HepG2 (cell line): ENCODE results near the gene DNAJC5. TPM values are rescaled to one million over a fixed set of nuclear protein-coding genes. Genes with fewer than 3 reads are reported as not detected.

Source experiments
- CREM ChIP-seq, 2 experiments: sonication (generic) in 1 of 2; formaldehyde crosslinking in 1 of 2; IDR thresholded peaks; 2 replicates each; pipeline versions ENCODE4 v1.4.0 to v1.6.1; 2016 to 2020; ENCODE audit warnings: antibody characterized with exemption in 1 of 2, mild to moderate bottlenecking in 1 of 2, missing genetic modification reagents in 1 of 2
- DDIT3 ChIP-seq: sonication (generic); formaldehyde crosslinking; IDR thresholded peaks from 2 replicates; pipeline ENCODE4 v1.4.0; 2020; ENCODE audit warnings: mild to moderate bottlenecking, missing genetic modification reagents
- FOXA1 ChIP-seq, 2 experiments: fragments of 450-650 bp in 1 of 2; sonication (generic) in 1 of 2; formaldehyde crosslinking in 1 of 2; IDR thresholded peaks; 2 replicates each; pipeline versions ENCODE4 v1.4.0 to v1.6.1; 2016 to 2020; ENCODE audit warnings: missing genetic modification reagents in 1 of 2
- FOXK1 ChIP-seq: sonication (generic); formaldehyde crosslinking; IDR thresholded peaks from 2 replicates; pipeline ENCODE4 v1.4.0; 2020; ENCODE audit warnings: low read depth, missing genetic modification reagents, borderline replicate concordance
- FUBP1 ChIP-seq: sonication (generic); formaldehyde crosslinking; IDR thresholded peaks from 2 replicates; pipeline ENCODE4 v1.5.1; 2020; ENCODE audit warnings: missing genetic modification reagents, mild to moderate bottlenecking, borderline replicate concordance
- HDAC2 ChIP-seq: sonication (generic); formaldehyde crosslinking; IDR thresholded peaks from 2 replicates; pipeline ENCODE4 v1.4.0; 2020; ENCODE audit warnings: missing genetic modification reagents
- HOXA9 ChIP-seq: sonication (generic); formaldehyde crosslinking; IDR thresholded peaks from 2 replicates; pipeline ENCODE4 v1.8.1; 2022; ENCODE audit warnings: missing genetic modification reagents, mild to moderate bottlenecking, moderate library complexity, borderline replicate concordance
- JDP2 ChIP-seq: sonication (generic); formaldehyde crosslinking; IDR thresholded peaks from 2 replicates; pipeline ENCODE4 v1.8.1; 2022; ENCODE audit warnings: missing genetic modification reagents, borderline replicate concordance
- MAZ ChIP-seq, 2 experiments: sonication (generic) in 1 of 2; formaldehyde crosslinking in 1 of 2; IDR thresholded peaks; 2 replicates each; pipeline versions ENCODE4 v1.5.0 to v1.6.1; 2012 to 2020; ENCODE audit warnings: low read depth in 2 of 2, mild to moderate bottlenecking in 2 of 2, borderline replicate concordance in 1 of 2, improper control_type of control experiment in 1 of 2, low read length in 1 of 2, missing genetic modification reagents in 1 of 2, moderate library complexity in 1 of 2
- MTA3 ChIP-seq: sonication (generic); formaldehyde crosslinking; IDR thresholded peaks from 2 replicates; pipeline ENCODE4 v1.4.0; 2020; ENCODE audit warnings: missing genetic modification reagents
- NR2F6 ChIP-seq, 2 experiments: IDR thresholded peaks; 2 replicates each; pipeline ENCODE4 v1.6.1; 2016; ENCODE audit warnings: antibody characterized with exemption in 1 of 2, mild to moderate bottlenecking in 1 of 2
- PRPF4 ChIP-seq: fragments of 200-400 bp; formaldehyde crosslinking; IDR thresholded peaks from 2 replicates; pipeline ENCODE4 v1.6.1; 2016; ENCODE audit warnings: low read length, low read depth; ENCODE audit not compliant: poor library complexity, severe bottlenecking
- SMAD1 ChIP-seq: sonication (generic); formaldehyde crosslinking; IDR thresholded peaks from 2 replicates; pipeline ENCODE4 v1.4.0; 2020; ENCODE audit warnings: missing genetic modification reagents, low read depth, mild to moderate bottlenecking, borderline replicate concordance
- SRY ChIP-seq: sonication (generic); formaldehyde crosslinking; IDR thresholded peaks from 2 replicates; pipeline ENCODE4 v1.8.0; 2022; ENCODE audit warnings: mild to moderate bottlenecking, missing genetic modification reagents
- YY1 ChIP-seq: IDR thresholded peaks from 2 replicates; pipeline ENCODE4 v1.6.1; 2011; ENCODE audit warnings: low read length, low read depth, moderate library complexity, mild to moderate bottlenecking; ENCODE audit not compliant: insufficient read depth, insufficient replicate concordance
- ZBTB25 ChIP-seq: IDR thresholded peaks from 2 replicates; pipeline ENCODE4 v1.6.1; 2018; ENCODE audit warnings: missing genetic modification reagents
- ZBTB42 ChIP-seq: sonication (generic); formaldehyde crosslinking; IDR thresholded peaks from 2 replicates; pipeline ENCODE4 v1.5.0; 2020; ENCODE audit warnings: mild to moderate bottlenecking, missing genetic modification reagents
- ZNF224 ChIP-seq: sonication (generic); formaldehyde crosslinking; IDR thresholded peaks from 2 replicates; pipeline ENCODE4 v1.5.0; 2020; ENCODE audit warnings: mild to moderate bottlenecking, missing genetic modification reagents
- ZNF30 ChIP-seq: sonication (generic); formaldehyde crosslinking; IDR thresholded peaks from 2 replicates; pipeline ENCODE4 v1.5.0; 2020; ENCODE audit warnings: mild to moderate bottlenecking, missing genetic modification reagents
- ZNF432 ChIP-seq: sonication (generic); formaldehyde crosslinking; IDR thresholded peaks from 2 replicates; pipeline ENCODE4 v1.5.0; 2020; ENCODE audit warnings: missing genetic modification reagents, mild to moderate bottlenecking, borderline replicate concordance
- polyA plus RNA-seq, 8 experiments: library from polyadenylated mRNA; depleted of rRNA in 3 of 8; stranded (reverse) in 7 of 8; unstranded in 1 of 8; fragments of >200 nt; fragmentation: Illumina TruSeq in 4 of 8; extraction: Trizol in 4 of 8; gene quantifications; 2 replicates each; pipeline versions ENCODE4 v1.2.1 to v1.2.3, GENCODE V29; 2011 to 2016; ENCODE audit warnings: low read depth in 4 of 8, missing spikeins in 1 of 8, mixed read lengths in 1 of 8; ENCODE audit not compliant: insufficient read depth in 1 of 8
- total RNA-seq, 5 experiments: library from RNA; depleted of rRNA; stranded (reverse); fragments of >200 nt; fragmentation: Illumina TruSeq; extraction: Trizol; gene quantifications; 2 replicates each; pipeline ENCODE4 v1.2.3, GENCODE V29; 2016; ENCODE audit warnings: low read depth in 1 of 5

Gene DNAJC5
- total and polyA plus RNA-seq, 2 of the 13 experiments (the other 11 are each of a cell fraction or from before 2014, with no cell fraction given), result 42.8 to 64.5 TPM

- TF ChIP-seq CREM (IDR thresholded peaks at IDR 0.05) (peak; percentile 99), CREM (CRISPR knock-in tag; IDR thresholded peaks at IDR 0.05) (peak; percentile 86), MTA3 (CRISPR knock-in tag) (no peak), ZNF30 (peak; percentile 34; the same call in 1 of the 2 replicates), FUBP1 (no peak), NR2F6 (IDR thresholded peaks at IDR 0.05) (peak; percentile 52; the same call in 1 of the 2 replicates), NR2F6 (CRISPR knock-in tag; IDR thresholded peaks at IDR 0.05) (peak; percentile 89), JDP2 (CRISPR knock-in tag) (peak; percentile 10; the same call in 1 of the 2 replicates), YY1 (peak; percentile 75), ZBTB42 (CRISPR knock-in tag) (no peak; the same call in none of the 2 replicates), MAZ (IDR thresholded peaks at IDR 0.05; ENCODE audit: borderline replicate concordance, low read depth, low read length) (peak; percentile 77), MAZ (CRISPR knock-in tag; IDR thresholded peaks at IDR 0.05; ENCODE audit: low read depth) (peak; percentile 98), FOXA1 (IDR thresholded peaks at IDR 0.05) (no peak), FOXA1 (CRISPR knock-in tag; IDR thresholded peaks at IDR 0.05) (peak; percentile 23; the same call in 1 of the 2 replicates), DDIT3 (CRISPR knock-in tag) (no peak), ZNF224 (CRISPR knock-in tag) (peak; percentile 88; the same call in 1 of the 2 replicates), HOXA9 (CRISPR knock-in tag) (peak; percentile 96), PRPF4 (no peak), SMAD1 (CRISPR knock-in tag) (peak; percentile 98), ZNF432 (no peak), ZBTB25 (CRISPR knock-in tag) (peak; percentile 99), SRY (CRISPR knock-in tag) (peak; percentile 87), HDAC2 (CRISPR knock-in tag) (peak; percentile 98), FOXK1 (CRISPR knock-in tag) (peak; percentile 99)
Observed at GRCh38 chr20:63980806-63981728, 86.1 kb downstream of the DNAJC5 start, which contains the start of gene PRPF6 (continued).
